ENCODE data around the gene ST3GAL4. TPM values are rescaled to one million over a fixed set of nuclear protein-coding genes. Genes with fewer than 3 reads are reported as not detected.

Gene ST3GAL4
- polyA plus RNA-seq, 2 of the 4 experiments (the other 2 are of a cell fraction) = 11.9 to 17.5 TPM

- no peaks in the 10 kb centered on the region for H3K9me3 ChIP-seq
- H3K4me2 ChIP-seq = no peak overlapping the region
- no peak for ATAC-seq
- peaks cover 14% of the 10 kb centered on the region for H3K4me1 ChIP-seq
- 84% methylated on average over 9 of the region's 9 CpGs for WGBS (ENCODE audit: missing lambda C conversion rate)
- FAIRE-seq = no peak
- no peak overlapping the region for H3K27ac ChIP-seq
- no peak for DNase-seq (ENCODE audit: low read depth in 1 of 2, low spot score in 1 of 2)
- CTCF ChIA-PET = interaction anchor here (1.3 to 1.6 kb wide), 2 partner anchors 10 to 19 kb away, joined by 4 to 7 read pairs; no protein-coding TSS in a partner anchor
- TF ChIP-seq MYC (IDR thresholded peaks at IDR 0.05; ENCODE audit: borderline replicate concordance, low read length) (no peak), RARB (CRISPR knock-in tag; IDR thresholded peaks at IDR 0.05) (no peak), BCL3 (IDR thresholded peaks at IDR 0.05) (no peak), SREBF2 (IDR thresholded peaks at IDR 0.05) (no peak)
- no peak overlapping the region for H3K4me3 ChIP-seq
- POLR2A ChIA-PET = no interaction called here
Observed at GRCh38 chr11:126328938-126329643, 26.4 kb upstream of the ST3GAL4 start.

GRCh38 chr11:126329644-126330211 lies 25.8 kb upstream of the ST3GAL4 start:
- 93% methylated on average over 11 of the region's 11 CpGs for WGBS (ENCODE audit: missing lambda C conversion rate)
- no peak overlapping the region for H3K4me2 ChIP-seq
- FAIRE-seq = no peak
- no peaks in the 10 kb centered on the region for H3K9me3 ChIP-seq
- ATAC-seq = no peak
- DNase-seq (ENCODE audit: low read depth in 1 of 2, low spot score in 1 of 2) = no peak
- TF ChIP-seq CTCF (IDR thresholded peaks at IDR 0.05) (no peak), KDM5A (IDR thresholded peaks at IDR 0.05) (no peak), ZNF302 (CRISPR knock-in tag; IDR thresholded peaks at IDR 0.05) (no peak), POLR2AphosphoS2 (conservative IDR thresholded peaks at IDR 0.05; ENCODE audit: low read length) (no peak), RNF2 (IDR thresholded peaks at IDR 0.05; ENCODE audit: borderline replicate concordance, low read depth) (no peak), ELK1 (IDR thresholded peaks at IDR 0.05; ENCODE audit: low read depth, low read length) (no peak), RFX5 (IDR thresholded peaks at IDR 0.05) (no peak), MAZ (IDR thresholded peaks at IDR 0.05; ENCODE audit: borderline replicate concordance, low read depth, low read length) (no peak), REST (IDR thresholded peaks at IDR 0.05) (no peak), CEBPB (IDR thresholded peaks at IDR 0.05) (no peak), USF2 (IDR thresholded peaks at IDR 0.05) (no peak), PHF8 (IDR thresholded peaks at IDR 0.05; ENCODE audit: borderline replicate concordance, low read depth) (no peak)
- TF ChIP-seq, protein P1, sequence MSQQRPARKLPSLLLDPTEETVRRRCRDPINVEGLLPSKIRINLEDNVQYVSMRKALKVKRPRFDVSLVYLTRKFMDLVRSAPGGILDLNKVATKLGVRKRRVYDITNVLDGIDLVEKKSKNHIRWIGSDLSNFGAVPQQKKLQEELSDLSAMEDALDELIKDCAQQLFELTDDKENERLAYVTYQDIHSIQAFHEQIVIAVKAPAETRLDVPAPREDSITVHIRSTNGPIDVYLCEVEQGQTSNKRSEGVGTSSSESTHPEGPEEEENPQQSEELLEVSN (IDR thresholded peaks at IDR 0.05; ENCODE audit: borderline replicate concordance, low read depth) = no peak
- no peak overlapping the region for H3K27ac ChIP-seq
- no peak overlapping the region for H3K4me3 ChIP-seq
- H3K4me1 ChIP-seq = peaks cover 14% of the 10 kb centered on the region
- CTCF ChIA-PET = interaction anchor here (1.3 to 1.6 kb wide), 2 partner anchors 10 to 19 kb away, joined by 4 to 7 read pairs; no protein-coding TSS in a partner anchor
- POLR2A ChIA-PET = no interaction called here

Data from A549 (cell line).